Coronary artery (tissue), 2 donors: Measurements from ENCODE around the gene MAP2K5.
"Not testable (repeated sequence)": the region's sequence is repeated elsewhere in the genome, so short reads cannot be mapped to it uniquely, and the experiment has no call there.

ENCODE experiments used
- DNase-seq: peaks from one replicate; pipeline ENCODE4 v3.0.0-alpha.2; 2017; ENCODE audit warnings: low spot score
- H3K27ac ChIP-seq, 2 donors: fragments of 200-600 bp; sonication (generic); one replicate each; pipeline ENCODE4 v1.5.1; 2016 to 2019
- H3K4me3 ChIP-seq: fragments of 200-600 bp; sonication (generic); 2 replicates; pipeline ENCODE4 v1.5.1; 2016; ENCODE audit warnings: mild to moderate bottlenecking, moderate library complexity
- TF ChIP-seq, protein P1 (sequence below): fragments of 200-600 bp; sonication (generic); IDR thresholded peaks from one replicate; pipeline ENCODE4 v1.5.1; 2019; ENCODE audit warnings: antibody characterized with exemption

MAP2K5 gene

DNA sequence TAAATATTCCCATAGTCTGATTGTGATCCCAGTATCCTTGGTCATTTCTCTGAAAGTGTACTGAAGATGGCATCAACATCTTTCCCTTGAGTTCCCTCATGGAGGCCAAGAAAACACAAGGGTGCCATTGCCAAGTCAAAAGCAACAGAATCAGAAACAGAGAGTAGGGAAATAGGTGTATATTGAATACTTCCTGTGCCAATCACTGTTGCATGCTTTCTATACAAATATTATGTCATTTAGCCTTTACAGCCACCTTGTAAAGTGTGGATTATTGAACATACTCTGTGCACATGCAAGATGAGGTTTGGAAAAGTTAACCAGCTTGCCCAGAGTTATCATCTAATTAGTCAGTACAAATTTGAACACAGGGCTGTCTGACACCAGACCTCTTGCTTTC lies 117.9 kb downstream of the MAP2K5 start:
- TF ChIP-seq, protein P1, sequence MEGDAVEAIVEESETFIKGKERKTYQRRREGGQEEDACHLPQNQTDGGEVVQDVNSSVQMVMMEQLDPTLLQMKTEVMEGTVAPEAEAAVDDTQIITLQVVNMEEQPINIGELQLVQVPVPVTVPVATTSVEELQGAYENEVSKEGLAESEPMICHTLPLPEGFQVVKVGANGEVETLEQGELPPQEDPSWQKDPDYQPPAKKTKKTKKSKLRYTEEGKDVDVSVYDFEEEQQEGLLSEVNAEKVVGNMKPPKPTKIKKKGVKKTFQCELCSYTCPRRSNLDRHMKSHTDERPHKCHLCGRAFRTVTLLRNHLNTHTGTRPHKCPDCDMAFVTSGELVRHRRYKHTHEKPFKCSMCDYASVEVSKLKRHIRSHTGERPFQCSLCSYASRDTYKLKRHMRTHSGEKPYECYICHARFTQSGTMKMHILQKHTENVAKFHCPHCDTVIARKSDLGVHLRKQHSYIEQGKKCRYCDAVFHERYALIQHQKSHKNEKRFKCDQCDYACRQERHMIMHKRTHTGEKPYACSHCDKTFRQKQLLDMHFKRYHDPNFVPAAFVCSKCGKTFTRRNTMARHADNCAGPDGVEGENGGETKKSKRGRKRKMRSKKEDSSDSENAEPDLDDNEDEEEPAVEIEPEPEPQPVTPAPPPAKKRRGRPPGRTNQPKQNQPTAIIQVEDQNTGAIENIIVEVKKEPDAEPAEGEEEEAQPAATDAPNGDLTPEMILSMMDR: no peak
- DNase-seq: no peak
- Histone ChIP-seq H3K4me3 (no peak overlapping the region), H3K27ac (no peak overlapping the region)

DNA sequence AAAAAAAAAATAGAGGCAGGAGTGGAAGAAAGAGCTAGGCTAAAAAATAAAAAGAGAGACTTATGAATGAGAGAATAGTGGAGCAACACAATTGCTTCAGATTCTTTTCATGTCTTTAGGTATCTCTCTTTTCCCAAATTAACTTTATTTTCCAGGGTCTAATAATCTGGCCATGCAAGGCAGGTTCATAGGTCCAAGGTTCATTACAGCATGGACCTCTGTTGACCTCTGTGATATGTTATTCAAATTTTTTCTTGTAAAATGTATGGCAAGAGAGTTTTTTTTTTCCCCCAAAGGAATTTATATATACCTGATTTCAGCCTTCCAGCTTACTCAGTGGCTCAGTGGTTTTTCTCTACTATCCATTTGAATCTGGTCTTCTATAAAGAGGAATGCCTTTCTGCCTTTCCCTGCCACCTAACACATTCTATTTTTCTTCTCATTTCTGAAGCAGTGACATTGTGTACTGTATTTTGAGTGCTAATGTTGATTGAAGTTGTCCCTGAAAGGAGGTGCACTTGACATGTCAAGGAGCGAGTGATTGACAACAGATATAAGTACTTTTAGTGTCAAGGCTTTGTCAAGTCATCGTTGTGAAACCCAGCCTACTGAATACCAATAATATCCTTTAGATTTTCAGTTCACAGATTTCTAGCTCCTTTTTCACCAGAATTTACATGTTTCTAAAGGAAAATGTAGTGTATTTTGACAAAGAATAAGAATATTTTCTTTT lies 118.5 kb downstream of the MAP2K5 start:
- TF ChIP-seq, protein P1: no peak
- no peak for DNase-seq
- no peak overlapping the region for H3K27ac ChIP-seq
- no peak overlapping the region for H3K4me3 ChIP-seq

DNA sequence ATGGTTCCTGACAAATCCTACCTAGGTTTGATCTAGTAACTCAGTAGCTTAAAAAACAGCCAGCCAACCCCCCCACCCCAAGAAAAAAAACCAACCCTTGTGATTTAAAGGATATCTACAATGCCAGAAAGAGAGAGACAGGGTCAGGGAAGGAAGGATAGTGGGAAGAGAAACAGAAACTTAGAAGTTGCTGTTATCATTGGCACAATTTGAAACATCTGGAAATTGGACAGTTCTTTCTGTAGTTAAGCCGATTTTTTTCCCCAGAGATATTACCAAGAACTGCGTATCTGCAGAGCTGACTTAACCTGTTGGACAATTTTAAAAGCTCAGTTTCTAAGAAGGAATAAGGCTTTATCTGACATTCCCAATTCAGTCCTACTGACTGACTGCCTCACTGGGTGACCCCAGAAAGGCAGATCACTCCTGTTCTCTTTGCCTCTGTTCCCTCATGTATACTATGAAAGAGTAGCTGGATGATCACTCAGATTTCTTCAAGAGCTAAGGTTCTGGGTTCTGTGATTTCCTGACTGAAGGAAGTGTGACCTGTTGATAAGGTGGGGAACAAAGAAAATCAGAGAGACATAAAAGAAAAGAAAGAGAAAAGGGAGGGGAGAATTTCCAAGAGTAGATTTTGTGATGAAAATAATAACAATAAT lies 128.3 kb downstream of the MAP2K5 start:
- Histone ChIP-seq H3K4me3 (no peak overlapping the region), H3K27ac (no peak overlapping the region)
- DNase-seq: no peak
- TF ChIP-seq, protein P1: no peak

DNA sequence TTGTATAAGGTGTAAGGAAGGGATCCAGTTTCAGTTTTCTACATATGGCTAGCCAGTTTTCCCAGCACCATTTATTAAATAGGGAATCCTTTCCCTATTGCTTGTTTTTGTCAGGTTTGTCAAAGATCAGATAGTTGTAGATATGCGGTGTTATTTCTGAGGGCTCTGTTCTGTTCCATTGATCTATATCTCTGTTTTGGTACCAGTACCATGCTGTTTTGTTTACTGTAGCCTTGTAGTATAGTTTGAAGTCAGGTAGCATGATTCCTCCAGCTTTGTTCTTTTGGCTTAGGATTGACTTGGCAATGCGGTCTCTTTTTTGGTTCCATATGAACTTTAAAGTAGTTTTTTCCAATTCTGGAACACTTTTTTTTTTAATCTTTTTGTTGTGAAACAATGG lies 130.3 kb downstream of the MAP2K5 start:
- DNase-seq, H3K4me3 ChIP-seq, H3K27ac ChIP-seq: not testable (repeated sequence)

DNA sequence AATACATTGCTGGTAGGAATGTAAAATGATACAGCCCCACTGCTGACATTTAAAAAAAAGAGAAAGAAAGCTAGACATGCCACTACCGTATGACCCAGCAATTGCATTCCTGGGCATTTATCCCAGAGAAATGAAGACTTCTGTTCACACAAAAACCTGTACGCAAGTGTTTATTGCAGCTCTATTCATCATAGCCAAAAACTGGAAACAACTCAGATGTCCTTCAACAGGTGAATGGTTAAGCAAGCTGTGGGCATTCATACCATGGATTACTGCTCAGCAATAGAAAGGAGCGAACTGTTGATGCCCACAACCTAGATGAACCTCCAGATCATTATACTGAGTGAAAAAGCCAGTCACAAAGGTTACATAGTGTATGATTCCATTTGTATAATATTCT lies 132.5 kb downstream of the MAP2K5 start:
- no peak overlapping the region for H3K27ac ChIP-seq
- H3K4me3 ChIP-seq: no peak overlapping the region
- DNase-seq: no peak
- TF ChIP-seq, protein P1: no peak

DNA sequence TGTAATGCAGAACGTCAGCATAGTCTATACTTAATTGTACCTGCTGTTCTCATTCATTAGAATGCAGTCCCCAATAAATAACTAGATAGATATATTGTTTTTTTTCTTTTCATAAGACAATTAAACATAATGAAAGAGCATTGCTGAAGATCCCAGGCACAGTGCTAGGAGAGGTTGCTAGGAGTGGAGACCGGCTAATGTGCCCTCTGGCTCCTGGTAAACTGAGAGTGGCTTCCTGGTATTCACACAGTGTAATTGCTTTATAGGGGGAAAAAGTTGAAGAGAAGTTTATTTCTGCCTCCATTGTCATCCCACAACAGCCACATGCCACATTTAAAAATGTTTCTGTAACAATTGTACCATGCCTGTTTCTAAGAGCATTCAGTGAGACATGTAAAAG lies 135.6 kb downstream of the MAP2K5 start:
- no peak overlapping the region for H3K4me3 ChIP-seq
- H3K27ac ChIP-seq: no peak overlapping the region
- DNase-seq: no peak
- TF ChIP-seq, protein P1: no peak

DNA sequence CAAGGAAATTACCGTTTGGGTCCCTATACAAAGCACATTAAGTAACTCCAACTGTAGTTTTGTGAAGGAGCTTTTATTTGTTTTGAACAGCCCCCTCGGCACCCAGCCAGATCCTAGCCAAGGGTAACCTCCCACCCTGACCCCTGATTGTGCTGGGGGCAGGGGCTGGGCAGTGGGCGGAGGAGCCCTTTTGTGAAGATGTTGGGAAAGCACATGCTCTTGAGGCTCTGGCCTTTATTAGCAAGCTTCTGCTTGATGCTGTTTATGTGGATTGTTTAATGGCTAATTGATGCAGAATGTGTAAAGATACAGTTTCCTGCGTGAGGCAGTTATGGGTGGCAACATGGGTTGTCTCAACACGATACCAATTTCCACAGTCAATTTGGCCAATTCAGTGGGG lies 136.5 kb downstream of the MAP2K5 start:
- DNase-seq: no peak
- TF ChIP-seq, protein P1: no peak
- no peak overlapping the region for H3K4me3 ChIP-seq
- no peak overlapping the region for H3K27ac ChIP-seq
